ENCODE results near the gene MKLN1. TPM values are rescaled to one million over a fixed set of nuclear protein-coding genes. Genes with fewer than 3 reads are reported as not detected.

MKLN1 gene
- total and polyA plus RNA-seq, 7 donors, result 14.7 to 70.8 (median 42.9) TPM

DNA sequence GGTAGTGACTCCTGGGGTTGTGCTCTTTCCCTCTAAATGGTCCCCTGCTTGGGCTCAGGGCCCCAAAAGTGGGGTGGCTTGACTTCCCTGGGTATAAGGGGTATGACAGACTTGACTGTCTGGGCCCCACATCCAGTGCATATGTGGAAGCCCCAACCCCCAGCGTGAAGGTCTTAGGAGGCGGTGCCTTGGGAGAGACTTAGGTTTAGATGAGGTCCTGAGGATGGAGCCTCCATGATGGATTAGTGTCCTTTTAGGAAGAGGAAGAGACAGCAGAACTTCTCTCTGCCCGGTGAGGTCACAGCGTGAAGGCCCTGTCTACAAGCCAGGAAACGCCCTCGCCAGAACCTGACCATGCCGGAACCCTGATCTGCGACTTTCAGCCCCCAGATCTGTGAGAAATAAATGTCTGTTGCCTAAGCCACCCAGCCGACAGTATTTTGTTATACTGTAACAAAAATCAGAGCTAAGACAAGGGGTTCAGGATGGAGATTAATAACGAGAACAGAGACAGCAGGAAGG, 205.0 kb downstream of the MKLN1 start:
- 65 to 80% (median 77%) methylated on average over 10 of the region's 10 CpGs for WGBS, 3 donors
- H3K27ac ChIP-seq, result peak overlapping the region; percentile 41
- TF ChIP-seq, protein P1, sequence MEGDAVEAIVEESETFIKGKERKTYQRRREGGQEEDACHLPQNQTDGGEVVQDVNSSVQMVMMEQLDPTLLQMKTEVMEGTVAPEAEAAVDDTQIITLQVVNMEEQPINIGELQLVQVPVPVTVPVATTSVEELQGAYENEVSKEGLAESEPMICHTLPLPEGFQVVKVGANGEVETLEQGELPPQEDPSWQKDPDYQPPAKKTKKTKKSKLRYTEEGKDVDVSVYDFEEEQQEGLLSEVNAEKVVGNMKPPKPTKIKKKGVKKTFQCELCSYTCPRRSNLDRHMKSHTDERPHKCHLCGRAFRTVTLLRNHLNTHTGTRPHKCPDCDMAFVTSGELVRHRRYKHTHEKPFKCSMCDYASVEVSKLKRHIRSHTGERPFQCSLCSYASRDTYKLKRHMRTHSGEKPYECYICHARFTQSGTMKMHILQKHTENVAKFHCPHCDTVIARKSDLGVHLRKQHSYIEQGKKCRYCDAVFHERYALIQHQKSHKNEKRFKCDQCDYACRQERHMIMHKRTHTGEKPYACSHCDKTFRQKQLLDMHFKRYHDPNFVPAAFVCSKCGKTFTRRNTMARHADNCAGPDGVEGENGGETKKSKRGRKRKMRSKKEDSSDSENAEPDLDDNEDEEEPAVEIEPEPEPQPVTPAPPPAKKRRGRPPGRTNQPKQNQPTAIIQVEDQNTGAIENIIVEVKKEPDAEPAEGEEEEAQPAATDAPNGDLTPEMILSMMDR (IDR thresholded peaks at IDR 0.05), result no peak
- H3K4me1 ChIP-seq, result peaks cover 8% of the 10 kb centered on the region
- no peak for ATAC-seq
- H3K9me3 ChIP-seq, result no peaks in the 10 kb centered on the region
- no peak for DNase-seq
- no peak overlapping the region for H3K4me3 ChIP-seq
- H3K36me3 ChIP-seq (ENCODE audit: insufficient read depth in 1 of 2, low read depth in 1 of 2), result no peaks in the 10 kb centered on the region
- H3K27me3 ChIP-seq (ENCODE audit: insufficient read depth in 3 of 3, low read length in 2 of 3), result no peaks in the 10 kb centered on the region
- intact Hi-C loops (cut with DNase I), result no loop called here

DNA sequence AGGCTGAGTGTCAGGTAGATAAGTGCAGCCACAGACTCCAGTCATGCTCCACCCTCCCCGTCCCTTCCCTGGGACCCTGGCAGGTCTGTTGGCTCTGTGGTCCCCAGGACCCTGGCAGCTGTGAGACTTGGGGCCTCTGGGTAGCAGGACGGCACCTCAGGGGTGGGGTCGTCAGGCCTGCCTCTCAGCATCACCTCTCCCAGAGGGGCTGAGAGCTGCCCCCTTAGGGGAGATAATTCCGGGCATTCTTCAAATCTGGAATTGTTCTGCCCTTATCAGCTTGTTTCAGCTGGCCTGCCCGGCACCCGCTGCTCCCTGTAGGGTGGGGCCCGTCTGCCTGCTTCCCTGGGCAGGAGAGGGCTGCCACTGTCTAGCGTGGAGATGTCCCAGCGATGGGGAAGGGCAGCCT, 205.5 kb downstream of the MKLN1 start:
- H3K4me3 ChIP-seq, result no peak overlapping the region
- H3K27ac ChIP-seq, result peak overlapping the region; percentile 41
- no peaks in the 10 kb centered on the region for H3K9me3 ChIP-seq
- DNase-seq, result no peak
- intact Hi-C loops (cut with DNase I), result no loop called here
- H3K27me3 ChIP-seq (ENCODE audit: insufficient read depth in 3 of 3, low read length in 2 of 3), result no peaks in the 10 kb centered on the region
- H3K36me3 ChIP-seq (ENCODE audit: insufficient read depth in 1 of 2, low read depth in 1 of 2), result no peaks in the 10 kb centered on the region
- peaks cover 13% of the 10 kb centered on the region for H3K4me1 ChIP-seq
- WGBS, 3 donors, result 75 to 79% (median 76%) methylated on average over 9 of the region's 9 CpGs
- TF ChIP-seq, protein P1 (IDR thresholded peaks at IDR 0.05), result no peak
- no peak for ATAC-seq

DNA sequence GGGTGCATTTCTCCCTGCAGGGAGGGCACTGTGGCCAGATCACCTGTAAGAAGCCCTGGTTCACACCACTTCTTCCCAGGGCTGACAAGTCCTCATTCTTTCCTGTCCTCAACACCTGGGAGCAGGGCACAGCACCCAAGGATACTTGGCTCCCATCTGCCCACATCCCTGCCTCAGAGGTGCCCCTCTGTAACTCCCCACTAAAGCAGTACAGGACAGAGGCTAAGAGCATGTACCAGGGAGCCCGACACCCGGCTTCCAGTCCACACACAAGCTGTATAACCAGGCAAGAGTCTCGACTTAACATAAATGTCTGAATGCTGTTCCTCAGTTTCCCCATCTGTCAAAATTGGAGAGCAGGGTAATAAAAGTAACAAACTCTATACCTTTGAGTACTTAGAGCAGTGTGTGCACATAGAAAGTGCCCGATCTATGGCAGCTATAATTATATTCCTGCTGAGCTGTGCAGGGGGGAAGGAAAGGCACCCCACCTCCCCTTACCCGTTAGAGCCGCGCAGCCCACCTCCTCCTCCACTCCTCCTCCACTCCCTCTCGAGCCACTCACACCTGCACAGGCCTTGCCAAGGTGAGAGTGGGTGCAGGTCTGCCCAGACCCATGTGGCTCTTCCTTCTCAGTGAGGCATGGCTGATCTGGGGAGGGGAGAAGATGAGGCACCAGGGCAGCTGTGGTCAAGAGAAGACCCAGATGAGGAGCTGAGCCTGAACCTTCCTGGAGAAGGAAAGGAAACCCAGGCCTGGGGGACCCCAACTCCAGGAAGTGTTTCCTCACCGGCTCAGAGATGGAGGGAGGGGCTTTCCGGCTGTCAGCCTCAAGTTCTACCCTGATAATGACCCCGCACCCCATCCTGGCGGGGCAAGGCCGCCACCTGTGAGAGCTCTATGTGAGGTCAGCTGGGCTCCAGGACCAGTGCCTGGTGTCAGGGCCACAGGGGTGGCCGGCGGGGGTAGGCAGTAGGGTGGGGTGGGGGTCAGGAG, 206.2 kb downstream of the MKLN1 start:
- H3K36me3 ChIP-seq (ENCODE audit: insufficient read depth in 1 of 2, low read depth in 1 of 2), result no peaks in the 10 kb centered on the region
- no peak overlapping the region for H3K27ac ChIP-seq
- intact Hi-C loops (cut with DNase I), result no loop called here
- ATAC-seq, result no peak
- H3K4me3 ChIP-seq, result no peak overlapping the region
- no peaks in the 10 kb centered on the region for H3K27me3 ChIP-seq (ENCODE audit: insufficient read depth in 3 of 3, low read length in 2 of 3)
- WGBS, 3 donors, result 79 to 85% (median 83%) methylated on average over 15 of the region's 15 CpGs
- DNase-seq, result no peak
- H3K9me3 ChIP-seq, result no peaks in the 10 kb centered on the region
- TF ChIP-seq, protein P1 (IDR thresholded peaks at IDR 0.05), result no peak
- H3K4me1 ChIP-seq, result peaks cover 20% of the 10 kb centered on the region

DNA sequence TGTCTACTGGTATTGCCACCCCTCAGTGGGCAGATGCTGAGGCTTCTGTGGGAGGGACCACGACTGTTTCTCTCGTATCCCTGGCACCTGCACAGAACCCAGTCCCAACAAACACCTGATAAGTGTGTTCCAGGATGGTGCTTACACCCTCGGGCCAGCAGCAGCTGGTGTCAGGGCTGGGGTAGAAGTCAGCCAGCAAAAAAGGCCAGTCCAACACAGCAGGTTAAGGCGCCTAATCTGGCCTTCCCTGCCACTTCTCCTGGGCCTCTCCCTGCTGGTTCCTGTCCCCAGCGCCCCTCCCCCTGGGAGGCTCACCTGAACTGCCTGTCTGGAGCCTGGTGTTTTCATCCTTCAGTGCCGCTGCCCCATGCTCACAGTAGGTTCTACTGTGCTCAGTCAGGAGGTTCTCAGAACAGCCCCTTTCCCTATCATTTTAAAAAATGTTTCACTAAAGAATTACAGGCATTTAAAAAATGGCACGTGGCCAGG, 208.7 kb downstream of the MKLN1 start:
- WGBS, 3 donors, result 66 to 78% (median 68%) methylated on average over 7 of the region's 7 CpGs

More for the DNA sequence above, 208.7 kb downstream of the MKLN1 start:
- Histone ChIP-seq H3K36me3 (ENCODE audit: insufficient read depth in 1 of 2, low read depth in 1 of 2) (no peaks in the 10 kb centered on the region), H3K27me3 (ENCODE audit: insufficient read depth in 3 of 3, low read length in 2 of 3) (no peaks in the 10 kb centered on the region), H3K9me3 (no peaks in the 10 kb centered on the region), H3K4me1 (peaks cover 38% of the 10 kb centered on the region), H3K27ac (no peak overlapping the region), H3K4me3 (no peak overlapping the region)
- TF ChIP-seq, protein P1 (IDR thresholded peaks at IDR 0.05), result no peak
- intact Hi-C loops (cut with DNase I), result no loop called here
- DNase-seq (no peak), ATAC-seq (no peak)
